IPS DF 19.7 (cell line): ENCODE results near the gene SPTSSA.

Experiments
- DNase-seq: peaks from one replicate; pipeline ENCODE4 v3.0.0-alpha.2; 2013; ENCODE audit warnings: low read depth, low spot score

Gene SPTSSA

GRCh38 chr14:34472706-34473279 lies 10.8 kb upstream of the SPTSSA start:
- DNase-seq: no peak

GRCh38 chr14:34470319-34470718 lies 8.3 kb upstream of the SPTSSA start:
- no peak for DNase-seq

DNA sequence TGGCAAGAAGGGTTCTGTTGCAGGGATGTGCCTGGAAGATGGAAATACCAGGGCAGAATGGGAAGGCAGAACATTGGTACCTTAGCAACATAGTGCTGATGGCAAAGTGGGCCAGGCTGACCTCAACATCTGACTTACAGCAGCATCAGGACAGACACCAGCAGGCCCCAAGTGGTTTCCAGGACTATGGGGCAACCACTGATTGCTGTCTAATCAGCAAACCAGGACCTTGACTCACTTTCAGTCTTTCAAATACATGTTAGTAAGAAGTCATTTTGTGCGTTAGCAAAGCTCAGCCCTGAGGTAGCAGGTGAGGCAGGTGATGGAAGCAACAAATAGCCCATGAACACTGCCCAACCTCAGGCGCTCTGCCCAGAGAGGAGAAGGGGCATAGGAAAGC lies 4.7 kb upstream of the SPTSSA start:
- DNase-seq: no peak

DNA sequence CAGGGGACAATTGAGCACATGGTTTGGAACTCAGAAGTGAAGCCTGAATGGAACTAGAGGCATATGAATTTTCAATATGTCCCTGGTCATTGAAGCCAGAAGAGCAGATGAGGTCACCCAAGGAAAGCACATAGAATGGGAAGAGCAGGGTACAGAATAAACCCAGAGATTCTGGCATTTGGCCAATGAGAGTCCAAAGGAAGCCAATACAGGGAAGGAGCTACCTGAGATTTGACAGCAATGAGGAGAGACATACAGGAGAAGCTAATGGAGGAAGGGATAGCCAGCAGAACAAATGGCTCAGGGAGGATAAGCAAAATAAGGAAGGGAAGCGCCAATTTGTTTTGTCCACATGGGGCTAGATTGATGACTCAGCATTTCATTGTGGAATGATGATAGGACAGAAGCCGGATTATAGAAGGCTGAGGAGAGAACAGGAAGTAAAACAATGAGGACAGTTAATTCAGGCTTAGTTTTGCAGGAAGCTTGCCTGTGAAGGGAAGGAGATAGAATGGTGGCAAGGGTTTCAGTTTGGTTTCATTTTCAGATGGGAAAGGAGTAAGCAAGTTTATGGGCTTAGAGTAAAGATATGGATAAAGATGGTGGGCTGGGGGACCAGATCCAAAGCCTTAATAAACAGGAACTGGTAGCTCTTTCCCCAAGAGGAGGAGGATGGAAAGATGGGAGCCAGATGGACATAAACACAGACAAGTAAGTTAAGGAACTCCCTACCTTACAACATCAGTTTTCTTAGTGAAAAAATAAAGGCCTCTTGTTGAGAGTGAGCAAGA lies 3.2 kb upstream of the SPTSSA start:
- no peak for DNase-seq

- DNase-seq: no peak
Observed at GRCh38 chr14:34463598-34463961, 1.5 kb upstream of the SPTSSA start.

- no peak for DNase-seq
Observed at GRCh38 chr14:34461334-34462131, 507 bp downstream of the SPTSSA start.

- DNase-seq: no peak
Observed at GRCh38 chr14:34460841-34461240, 1.2 kb downstream of the SPTSSA start.

DNA sequence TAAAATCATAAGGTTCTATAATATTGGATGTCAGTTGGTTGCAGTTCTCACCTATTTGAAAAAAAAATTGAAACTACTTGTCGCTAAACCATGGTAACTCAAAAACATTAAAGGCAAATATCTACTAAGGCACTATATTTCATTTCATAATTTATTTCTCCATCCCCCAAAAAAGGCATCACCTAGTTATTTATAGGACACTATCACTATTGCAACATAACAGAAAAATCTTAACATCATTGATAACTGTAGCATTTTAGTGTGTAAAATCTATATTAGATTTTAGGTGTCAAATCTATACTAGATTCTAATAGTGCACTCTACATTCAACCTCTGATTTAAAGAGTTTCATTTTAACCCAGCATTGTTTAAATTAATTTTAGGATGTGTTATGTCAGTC lies 1.7 kb downstream of the SPTSSA start:
- DNase-seq: no peak

- DNase-seq: no peak
Observed at GRCh38 chr14:34457186-34457585, 4.9 kb downstream of the SPTSSA start.

DNA sequence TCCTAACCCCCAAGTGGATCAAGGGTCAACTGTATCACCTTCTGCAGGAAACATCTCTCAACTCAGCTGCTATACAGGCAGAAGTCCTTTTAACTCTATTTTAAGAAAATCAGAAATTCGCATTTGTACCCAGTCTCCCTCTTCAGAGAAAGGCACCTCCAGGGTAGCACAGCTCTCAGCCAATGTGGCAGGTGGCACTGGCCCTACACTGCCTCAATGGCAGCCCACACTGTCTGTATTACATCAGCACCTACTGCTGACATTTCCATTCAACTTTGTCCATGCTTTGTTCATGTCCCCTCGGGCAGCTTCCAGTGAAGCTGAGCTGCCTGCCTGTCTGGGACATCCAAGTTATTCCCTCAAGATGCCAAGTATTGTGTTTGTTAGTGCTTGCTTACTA lies 8.8 kb downstream of the SPTSSA start:
- DNase-seq: no peak

DNA sequence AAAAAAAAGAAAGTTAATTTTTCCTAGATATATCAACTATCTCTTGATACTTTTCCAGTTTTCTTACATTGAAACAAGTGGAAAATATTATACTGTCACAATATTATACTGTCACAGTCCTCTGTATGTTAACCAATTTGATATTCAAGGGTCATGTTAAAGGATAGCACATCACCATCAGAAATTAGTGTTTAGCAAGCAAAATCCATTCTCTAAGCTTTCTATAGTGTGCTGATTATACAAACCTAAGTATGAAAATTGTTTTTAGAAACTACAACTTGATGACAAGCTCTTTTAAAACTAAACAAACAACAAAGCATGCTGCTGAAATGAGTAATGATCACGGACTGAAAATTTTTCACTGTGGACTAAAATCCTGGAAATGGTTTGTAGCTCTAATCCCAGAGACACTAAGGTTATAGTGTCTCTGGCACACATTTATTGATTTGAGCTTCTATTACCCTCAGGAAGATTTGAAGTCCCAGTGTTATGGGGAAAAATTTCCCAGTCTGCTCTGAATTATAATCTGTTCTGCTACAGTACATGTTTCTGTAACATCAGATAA lies 9.7 kb downstream of the SPTSSA start:
- no peak for DNase-seq

GRCh38 chr14:34450958-34451357 lies 11.1 kb downstream of the SPTSSA start:
- DNase-seq: no peak

- no peak for DNase-seq
Observed at GRCh38 chr14:34450542-34450915, 11.5 kb downstream of the SPTSSA start.

DNA sequence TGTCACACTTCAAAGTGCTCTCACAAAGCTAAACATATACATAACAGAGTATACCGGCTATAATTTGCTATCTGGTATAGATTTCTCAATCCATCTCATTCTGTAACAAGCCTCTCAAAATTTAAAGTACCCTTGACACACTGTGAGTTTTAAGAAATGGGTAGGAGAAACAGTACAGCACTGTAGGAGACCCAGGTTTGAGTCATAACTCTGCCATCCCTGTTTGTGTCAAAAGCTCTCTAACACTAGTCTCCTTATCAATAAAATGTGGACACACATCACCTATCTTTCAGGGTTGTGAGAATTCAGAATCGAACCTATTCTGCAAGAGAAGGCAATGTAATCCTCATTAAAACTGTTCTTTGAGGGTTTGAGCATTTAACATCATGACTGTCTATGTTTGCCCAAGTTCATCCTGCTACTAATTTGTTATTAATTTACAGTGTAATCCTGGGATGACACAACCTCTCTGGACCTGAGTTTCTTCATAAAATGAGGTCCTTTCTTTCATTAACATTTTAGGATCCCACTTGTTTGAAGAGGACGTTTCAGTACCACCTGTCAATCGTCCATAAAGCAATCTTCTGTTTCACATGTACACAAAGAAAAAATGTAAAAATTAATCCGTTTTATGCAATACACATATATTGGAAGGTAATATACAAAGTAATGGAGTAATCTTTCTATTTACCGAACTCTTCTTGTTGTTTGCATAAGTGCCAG lies 12.1 kb downstream of the SPTSSA start:
- no peak for DNase-seq

DNA sequence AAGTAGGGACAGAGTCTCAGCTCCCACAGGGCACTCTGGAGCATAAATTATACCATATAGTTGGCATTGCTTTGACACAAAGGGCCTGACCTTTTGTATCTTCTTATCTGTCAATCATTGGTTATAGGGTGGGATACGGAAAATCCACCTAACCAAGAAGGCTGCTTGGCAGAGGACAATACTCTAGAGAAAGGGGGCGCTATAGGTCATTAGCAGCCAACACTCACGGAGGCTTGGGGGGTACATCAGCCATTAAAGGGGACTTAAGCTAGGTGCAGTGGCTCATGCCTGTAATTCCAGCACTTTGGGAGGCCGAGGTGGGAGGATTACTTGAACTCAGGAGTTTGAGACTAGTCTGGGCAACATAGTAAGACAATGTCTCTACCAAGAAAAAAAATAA lies 22.9 kb downstream of the SPTSSA start:
- DNase-seq: no peak

DNA sequence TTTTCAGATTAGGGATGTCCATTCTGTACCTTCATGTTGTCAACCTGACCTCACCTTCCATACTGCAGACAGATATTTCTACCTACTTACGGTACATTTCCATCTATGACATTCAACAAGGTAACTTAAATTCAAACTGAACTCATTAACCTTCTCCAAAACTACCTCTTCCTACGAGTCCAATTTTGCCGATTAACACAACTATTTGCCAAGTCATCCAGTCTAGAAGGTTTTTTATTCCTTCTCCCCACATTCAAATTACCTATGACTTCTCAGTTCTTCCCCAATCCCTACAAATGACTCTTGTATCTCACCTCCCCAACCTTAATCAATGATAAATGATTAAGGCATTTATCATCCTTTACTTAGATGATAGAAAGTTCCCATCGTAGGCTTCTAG lies 23.6 kb downstream of the SPTSSA start:
- no peak for DNase-seq

GRCh38 chr14:34437729-34438080 lies 24.3 kb downstream of the SPTSSA start:
- no peak for DNase-seq

DNA sequence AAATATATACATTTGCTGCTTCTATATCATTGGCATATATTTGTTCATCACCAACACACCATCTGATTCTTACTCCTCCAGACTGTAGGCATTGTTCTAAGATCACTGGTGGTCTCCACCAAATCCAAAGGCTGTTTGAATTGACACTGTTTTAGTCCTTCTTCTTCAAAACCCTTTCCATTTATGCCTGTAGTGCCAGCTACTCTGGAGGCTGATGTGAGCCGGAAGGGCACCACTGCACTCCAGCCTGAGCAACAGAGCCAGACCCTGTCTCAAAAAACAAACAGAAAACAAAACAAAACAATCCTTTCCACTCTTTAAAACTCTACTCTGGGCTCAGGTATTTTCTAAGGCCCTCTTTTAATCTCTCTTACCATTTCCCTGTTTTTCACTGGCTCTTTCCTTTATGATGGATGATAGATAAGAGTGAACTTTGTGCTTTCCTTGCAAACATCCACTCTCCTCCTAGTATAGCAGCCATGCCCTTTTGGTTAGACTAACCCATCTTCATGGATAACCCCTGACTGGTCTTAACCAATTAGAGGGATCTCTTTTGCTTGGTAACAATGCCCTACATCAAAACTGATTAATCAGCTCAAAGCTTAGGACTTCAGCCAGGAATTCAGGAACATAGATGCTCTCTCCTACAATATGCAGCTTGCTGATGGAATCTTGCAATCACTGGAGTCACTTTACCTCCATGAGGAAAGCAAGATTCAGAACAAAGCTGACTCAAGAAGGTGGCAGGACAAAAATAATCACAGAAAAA lies 24.9 kb downstream of the SPTSSA start:
- no peak for DNase-seq

DNA sequence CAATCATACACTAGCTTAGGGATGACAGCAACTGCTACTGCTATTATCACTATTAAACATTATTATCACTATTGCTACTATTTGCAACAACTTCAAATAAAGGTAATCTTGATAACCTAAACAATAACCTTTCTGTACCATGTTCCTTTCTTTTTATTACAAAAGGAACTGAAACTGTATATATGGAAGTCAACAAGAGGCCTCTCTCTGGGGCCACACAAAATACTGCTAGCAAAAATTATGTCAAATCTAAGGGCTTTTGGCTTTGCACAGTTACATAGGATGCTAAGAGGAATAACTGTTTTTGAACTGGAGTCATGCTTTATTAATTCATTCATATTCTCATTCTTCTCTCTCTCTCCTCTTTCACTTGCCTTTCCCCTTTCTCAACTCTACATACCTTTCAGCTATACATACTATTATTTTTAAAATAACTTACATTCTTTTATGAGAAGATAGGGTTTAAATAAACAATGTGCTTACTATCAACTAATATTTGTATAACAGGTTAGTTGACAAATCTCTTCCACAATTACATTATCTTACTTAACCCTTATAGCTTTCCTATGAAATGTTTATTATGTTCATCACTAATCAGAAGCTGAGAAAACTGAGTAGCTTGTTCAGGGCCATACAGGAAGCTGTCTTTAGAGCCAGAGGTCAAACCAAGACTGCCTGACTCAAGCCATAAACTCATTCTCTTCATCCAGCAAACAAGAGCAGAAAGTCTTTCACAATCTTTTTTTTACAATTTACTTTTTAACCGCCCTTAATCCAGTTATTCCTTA lies 25.7 kb downstream of the SPTSSA start:
- DNase-seq: no peak

GRCh38 chr14:34433957-34434356 lies 28.1 kb downstream of the SPTSSA start:
- no peak for DNase-seq
